Nephron progenitor cell (in vitro differentiated cells): ENCODE results near the gene CCDC74A.

Experiments used
- DNase-seq: peaks from one replicate; pipeline ENCODE4 v3.0.0; 2021
- H3K27ac Mint-ChIP-seq: 2 replicates; pipeline ENCODE4 v1.8.0; 2021; ENCODE audit warnings: mild to moderate bottlenecking, moderate library complexity, mixed read lengths
- H3K27me3 Mint-ChIP-seq: 2 replicates; pipeline ENCODE4 v1.8.0; 2021; ENCODE audit warnings: mild to moderate bottlenecking, low read depth, mixed read lengths; ENCODE audit not compliant: poor library complexity
- H3K36me3 Mint-ChIP-seq: 2 replicates; pipeline ENCODE4 v1.8.0; 2021; ENCODE audit warnings: low read depth, mixed read lengths
- H3K4me1 Mint-ChIP-seq: 2 replicates; pipeline ENCODE4 v1.8.0; 2021; ENCODE audit warnings: mixed read lengths
- H3K4me3 Mint-ChIP-seq: 2 replicates; pipeline ENCODE4 v1.8.0; 2021; ENCODE audit warnings: mild to moderate bottlenecking, moderate library complexity, mixed read lengths
- H3K9me3 Mint-ChIP-seq: 2 replicates; pipeline ENCODE4 v1.8.0; 2021; ENCODE audit warnings: mild to moderate bottlenecking, moderate library complexity, mixed read lengths
- TF ChIP-seq, protein P1 (sequence below): fragments of 200-600 bp; sonication (generic); IDR thresholded peaks from 2 replicates; pipeline ENCODE4 v1.5.0; 2021; ENCODE audit warnings: antibody characterized with exemption

The CCDC74A gene

DNA sequence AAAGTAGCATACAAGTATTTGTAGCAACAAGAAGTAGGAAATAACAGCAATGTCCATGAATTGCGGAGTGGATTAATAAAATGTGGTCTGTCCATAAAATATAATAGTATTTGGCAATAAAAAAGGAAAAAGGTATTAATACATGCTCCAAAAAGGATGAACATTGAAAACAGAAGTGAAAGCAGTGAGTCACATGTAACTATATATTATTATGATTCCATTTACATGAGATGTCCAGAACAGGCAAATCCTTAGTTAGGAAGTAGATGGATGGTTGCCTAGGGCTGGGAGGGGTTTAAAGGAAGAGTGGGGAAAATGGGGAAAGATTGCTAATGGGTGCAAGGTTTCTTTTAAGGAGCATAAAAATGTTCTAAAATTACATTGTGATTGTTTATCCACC is 44.5 kb downstream of the CCDC74A start:
- Mint-ChIP-seq H3K9me3 (no peaks in the 10 kb centered on the region), H3K27me3 (peaks cover 15% of the 10 kb centered on the region), H3K27ac (no peak overlapping the region), H3K4me1 (no peaks in the 10 kb centered on the region), H3K4me3 (no peak overlapping the region), H3K36me3 (no peaks in the 10 kb centered on the region)
- TF ChIP-seq, protein P1, sequence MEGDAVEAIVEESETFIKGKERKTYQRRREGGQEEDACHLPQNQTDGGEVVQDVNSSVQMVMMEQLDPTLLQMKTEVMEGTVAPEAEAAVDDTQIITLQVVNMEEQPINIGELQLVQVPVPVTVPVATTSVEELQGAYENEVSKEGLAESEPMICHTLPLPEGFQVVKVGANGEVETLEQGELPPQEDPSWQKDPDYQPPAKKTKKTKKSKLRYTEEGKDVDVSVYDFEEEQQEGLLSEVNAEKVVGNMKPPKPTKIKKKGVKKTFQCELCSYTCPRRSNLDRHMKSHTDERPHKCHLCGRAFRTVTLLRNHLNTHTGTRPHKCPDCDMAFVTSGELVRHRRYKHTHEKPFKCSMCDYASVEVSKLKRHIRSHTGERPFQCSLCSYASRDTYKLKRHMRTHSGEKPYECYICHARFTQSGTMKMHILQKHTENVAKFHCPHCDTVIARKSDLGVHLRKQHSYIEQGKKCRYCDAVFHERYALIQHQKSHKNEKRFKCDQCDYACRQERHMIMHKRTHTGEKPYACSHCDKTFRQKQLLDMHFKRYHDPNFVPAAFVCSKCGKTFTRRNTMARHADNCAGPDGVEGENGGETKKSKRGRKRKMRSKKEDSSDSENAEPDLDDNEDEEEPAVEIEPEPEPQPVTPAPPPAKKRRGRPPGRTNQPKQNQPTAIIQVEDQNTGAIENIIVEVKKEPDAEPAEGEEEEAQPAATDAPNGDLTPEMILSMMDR, result no peak
- no peak for DNase-seq

DNA sequence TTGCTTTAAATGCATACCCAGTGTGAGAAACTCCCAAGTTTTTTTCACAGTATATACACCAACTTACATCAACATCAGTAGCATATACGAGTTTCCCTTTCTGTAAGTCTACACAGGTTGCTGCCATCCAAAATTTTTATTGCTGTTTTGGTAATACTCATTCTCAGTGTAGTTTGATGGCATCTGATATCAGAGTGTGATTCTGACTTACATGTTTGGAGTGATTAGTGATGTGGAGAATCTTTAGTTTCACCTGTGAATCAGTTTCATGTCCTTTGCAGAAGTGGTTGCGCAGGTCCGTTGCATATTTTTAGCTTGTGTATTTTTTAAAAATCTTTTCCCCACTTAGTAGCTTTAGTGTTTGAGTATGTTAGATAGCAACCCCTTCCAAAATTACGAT is 50.1 kb downstream of the CCDC74A start:
- H3K27ac Mint-ChIP-seq, result no peak overlapping the region
- no peak for DNase-seq
- no peak overlapping the region for H3K4me3 Mint-ChIP-seq
- H3K36me3 Mint-ChIP-seq, result no peaks in the 10 kb centered on the region
- H3K4me1 Mint-ChIP-seq, result peaks cover 7% of the 10 kb centered on the region
- TF ChIP-seq, protein P1, result no peak
- peaks cover 15% of the 10 kb centered on the region for H3K27me3 Mint-ChIP-seq
- no peaks in the 10 kb centered on the region for H3K9me3 Mint-ChIP-seq

DNA sequence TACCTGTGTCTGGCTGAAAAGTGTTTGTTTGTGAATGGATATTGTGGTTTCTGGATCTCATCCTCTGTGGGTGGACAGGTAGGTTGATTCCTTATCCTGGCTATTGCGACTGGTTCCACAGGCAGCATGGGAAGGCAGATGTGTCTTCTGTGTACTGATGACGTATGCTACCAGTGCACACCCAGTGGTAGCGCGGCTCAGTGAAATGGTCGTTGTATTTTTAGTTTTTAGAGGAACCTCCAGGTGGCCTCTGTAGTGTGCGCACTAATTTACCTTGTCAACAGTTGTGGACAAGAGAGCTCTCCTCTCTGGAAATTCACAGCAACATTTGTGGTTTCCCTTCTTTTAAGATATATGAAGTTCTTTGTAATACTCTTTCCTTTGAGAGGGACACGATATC is 52.5 kb downstream of the CCDC74A start:
- Mint-ChIP-seq H3K9me3 (peaks cover 5% of the 10 kb centered on the region), H3K27ac (no peak overlapping the region), H3K4me1 (peaks cover 7% of the 10 kb centered on the region), H3K36me3 (no peaks in the 10 kb centered on the region), H3K4me3 (no peak overlapping the region), H3K27me3 (peaks cover 10% of the 10 kb centered on the region)
- DNase-seq, result no peak
- TF ChIP-seq, protein P1, result no peak
